HepG2 (cell line): ENCODE data around the gene NAPG.

Experiments
- RAD21 ChIP-seq: fragments of 450-650 bp; formaldehyde crosslinking; IDR thresholded peaks from 2 replicates; pipeline ENCODE4 v1.5.0; 2020; ENCODE audit warnings: mild to moderate bottlenecking
- ZNF292 ChIP-seq: sonication (generic); formaldehyde crosslinking; IDR thresholded peaks from 2 replicates; pipeline ENCODE4 v1.8.1; 2022; ENCODE audit warnings: mild to moderate bottlenecking, low read depth, missing genetic modification reagents, borderline replicate concordance

GRCh38 chr18:10521566-10521965 lies 4.3 kb upstream of the NAPG start:
- TF ChIP-seq RAD21 (CRISPR knock-in tag) (no peak), ZNF292 (CRISPR knock-in tag) (no peak)
